Measurements from ENCODE around the gene FANCI.

DNA sequence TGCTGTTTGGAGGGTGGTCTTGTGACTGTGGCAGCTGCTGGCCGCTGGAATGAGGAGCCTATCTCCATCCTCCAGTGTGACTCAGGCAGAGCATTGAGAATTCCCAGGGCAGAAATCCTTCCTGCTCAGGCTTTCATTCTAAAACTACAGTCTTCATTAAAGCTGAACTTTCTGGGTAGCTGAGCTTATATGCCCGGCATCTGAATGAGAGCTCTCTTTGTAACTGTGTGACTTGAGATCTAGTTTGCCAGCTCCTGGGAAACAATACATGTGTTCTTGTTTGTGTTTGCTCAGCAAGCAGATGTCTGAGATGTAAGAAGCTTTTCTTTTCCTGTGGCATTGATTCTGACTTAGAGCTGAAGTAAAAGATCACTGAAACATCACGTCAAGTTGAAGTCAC, 44.8 kb upstream of the FANCI start:
- TF ChIP-seq, protein P1, sequence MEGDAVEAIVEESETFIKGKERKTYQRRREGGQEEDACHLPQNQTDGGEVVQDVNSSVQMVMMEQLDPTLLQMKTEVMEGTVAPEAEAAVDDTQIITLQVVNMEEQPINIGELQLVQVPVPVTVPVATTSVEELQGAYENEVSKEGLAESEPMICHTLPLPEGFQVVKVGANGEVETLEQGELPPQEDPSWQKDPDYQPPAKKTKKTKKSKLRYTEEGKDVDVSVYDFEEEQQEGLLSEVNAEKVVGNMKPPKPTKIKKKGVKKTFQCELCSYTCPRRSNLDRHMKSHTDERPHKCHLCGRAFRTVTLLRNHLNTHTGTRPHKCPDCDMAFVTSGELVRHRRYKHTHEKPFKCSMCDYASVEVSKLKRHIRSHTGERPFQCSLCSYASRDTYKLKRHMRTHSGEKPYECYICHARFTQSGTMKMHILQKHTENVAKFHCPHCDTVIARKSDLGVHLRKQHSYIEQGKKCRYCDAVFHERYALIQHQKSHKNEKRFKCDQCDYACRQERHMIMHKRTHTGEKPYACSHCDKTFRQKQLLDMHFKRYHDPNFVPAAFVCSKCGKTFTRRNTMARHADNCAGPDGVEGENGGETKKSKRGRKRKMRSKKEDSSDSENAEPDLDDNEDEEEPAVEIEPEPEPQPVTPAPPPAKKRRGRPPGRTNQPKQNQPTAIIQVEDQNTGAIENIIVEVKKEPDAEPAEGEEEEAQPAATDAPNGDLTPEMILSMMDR (conservative IDR thresholded peaks at IDR 0.05; ENCODE audit: low read depth, low read length): no peak
- no peak for TF ChIP-seq EZH2 (IDR thresholded peaks at IDR 0.05; ENCODE audit: low read length, unreplicated experiment)
- no peak for TF ChIP-seq EZH2phosphoT487 (IDR thresholded peaks at IDR 0.05; ENCODE audit: borderline replicate concordance, low read length)

All from PC-3 (cell line).